SK-N-SH (cell line): ENCODE data around the gene SFTPB.

Experiments used
- CHD2 ChIP-seq: fragments of 150-350 bp; IDR thresholded peaks from 2 replicates; pipeline ENCODE4 v1.6.1; 2018; ENCODE audit warnings: low read length; ENCODE audit not compliant: partially characterized antibody
- JUND ChIP-seq: IDR thresholded peaks from 2 replicates; pipeline ENCODE4 v1.4.0; 2012
- TAF1 ChIP-seq: IDR thresholded peaks from 2 replicates; pipeline ENCODE4 v1.6.1; 2012; ENCODE audit warnings: low read depth, mild to moderate bottlenecking, low read length, moderate library complexity, borderline replicate concordance
- YY1 ChIP-seq: IDR thresholded peaks from 2 replicates; pipeline ENCODE4 v1.4.0; 2012; ENCODE audit warnings: low read depth, mild to moderate bottlenecking
- TF ChIP-seq, protein P1 (sequence below): fragments of 200-600 bp; sonication (generic); IDR thresholded peaks from 2 replicates; pipeline ENCODE4 v1.6.1; 2017; ENCODE audit warnings: antibody characterized with exemption, mild to moderate bottlenecking, moderate library complexity

DNA sequence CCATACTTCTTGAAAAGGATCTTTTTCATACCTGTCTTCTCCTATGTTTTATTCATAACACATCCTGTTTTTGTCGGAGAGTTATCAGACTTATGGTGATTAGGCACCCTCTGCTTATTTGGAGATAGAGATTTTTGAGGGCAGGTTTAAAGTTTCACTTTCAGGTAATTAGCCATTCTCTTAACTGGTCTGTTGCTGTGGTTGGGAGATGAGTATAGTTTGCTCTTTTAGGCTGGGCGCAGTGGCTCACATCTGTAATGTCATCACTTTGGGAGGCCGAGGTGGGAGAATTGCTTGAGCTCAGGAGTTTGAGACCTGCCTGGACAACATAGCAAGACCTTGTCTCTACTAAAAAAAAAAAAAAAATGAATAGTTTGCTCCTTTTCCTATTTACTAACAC lies 25.3 kb downstream of the SFTPB start:
- TF ChIP-seq, protein P1, sequence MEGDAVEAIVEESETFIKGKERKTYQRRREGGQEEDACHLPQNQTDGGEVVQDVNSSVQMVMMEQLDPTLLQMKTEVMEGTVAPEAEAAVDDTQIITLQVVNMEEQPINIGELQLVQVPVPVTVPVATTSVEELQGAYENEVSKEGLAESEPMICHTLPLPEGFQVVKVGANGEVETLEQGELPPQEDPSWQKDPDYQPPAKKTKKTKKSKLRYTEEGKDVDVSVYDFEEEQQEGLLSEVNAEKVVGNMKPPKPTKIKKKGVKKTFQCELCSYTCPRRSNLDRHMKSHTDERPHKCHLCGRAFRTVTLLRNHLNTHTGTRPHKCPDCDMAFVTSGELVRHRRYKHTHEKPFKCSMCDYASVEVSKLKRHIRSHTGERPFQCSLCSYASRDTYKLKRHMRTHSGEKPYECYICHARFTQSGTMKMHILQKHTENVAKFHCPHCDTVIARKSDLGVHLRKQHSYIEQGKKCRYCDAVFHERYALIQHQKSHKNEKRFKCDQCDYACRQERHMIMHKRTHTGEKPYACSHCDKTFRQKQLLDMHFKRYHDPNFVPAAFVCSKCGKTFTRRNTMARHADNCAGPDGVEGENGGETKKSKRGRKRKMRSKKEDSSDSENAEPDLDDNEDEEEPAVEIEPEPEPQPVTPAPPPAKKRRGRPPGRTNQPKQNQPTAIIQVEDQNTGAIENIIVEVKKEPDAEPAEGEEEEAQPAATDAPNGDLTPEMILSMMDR = no peak
- no peak for TF ChIP-seq CHD2
- TF ChIP-seq YY1 = no peak
- TF ChIP-seq TAF1 = no peak
- TF ChIP-seq JUND = no peak
